Liver (tissue), 9 donors: Measurements from ENCODE around the gene RCSD1. TPM values are rescaled to one million over a fixed set of nuclear protein-coding genes. Genes with fewer than 3 reads are reported as not detected.

Experiments used
- DNase-seq: peaks from one replicate; pipeline ENCODE4 v3.0.0-alpha.2; 2017; ENCODE audit warnings: low spot score
- H3K27ac ChIP-seq, 2 donors: one replicate each; pipeline ENCODE4 v1.7.0; 2013; ENCODE audit warnings: inconsistent platforms in 2 of 2, low read length in 2 of 2, control low read depth in 1 of 2, low read depth in 1 of 2, mild to moderate bottlenecking in 1 of 2
- H3K27me3 ChIP-seq, 4 donors: one replicate each; pipeline versions ENCODE4 v1.6.1 to v1.7.0; 2013; ENCODE audit warnings: low read length in 3 of 4, inconsistent platforms in 1 of 4, mild to moderate bottlenecking in 1 of 4, moderate library complexity in 1 of 4; ENCODE audit not compliant: control insufficient read depth in 4 of 4, insufficient read depth in 4 of 4
- H3K36me3 ChIP-seq, 4 donors: one replicate each; pipeline versions ENCODE4 v1.6.1 to v1.7.0; 2013; ENCODE audit warnings: low read length in 3 of 4, mild to moderate bottlenecking in 3 of 4, low read depth in 1 of 4, moderate library complexity in 1 of 4; ENCODE audit not compliant: control insufficient read depth in 4 of 4, insufficient read depth in 3 of 4
- H3K4me1 ChIP-seq, 4 donors: one replicate each; pipeline versions ENCODE4 v1.6.1 to v1.7.0; 2013; ENCODE audit warnings: low read length in 3 of 4, mild to moderate bottlenecking in 3 of 4, moderate library complexity in 1 of 4; ENCODE audit not compliant: control insufficient read depth in 4 of 4, insufficient read depth in 4 of 4
- H3K4me3 ChIP-seq, 3 donors: one replicate each; pipeline versions ENCODE4 v1.6.1 to v1.7.0; 2013; ENCODE audit warnings: low read length in 3 of 3, control low read depth in 1 of 3, low read depth in 1 of 3, mild to moderate bottlenecking in 1 of 3
- H3K9ac ChIP-seq, 2 donors: one replicate each; pipeline ENCODE4 v1.7.0; 2013; ENCODE audit warnings: low read length in 2 of 2, mild to moderate bottlenecking in 2 of 2, moderate library complexity in 2 of 2, control low read depth in 1 of 2, low read depth in 1 of 2
- H3K9me3 ChIP-seq, 4 donors: one replicate each; pipeline versions ENCODE4 v1.6.1 to v1.7.0; 2013; ENCODE audit warnings: low read length in 3 of 4; ENCODE audit not compliant: control insufficient read depth in 4 of 4
- ATF3 ChIP-seq: IDR thresholded peaks from 2 replicates; pipeline ENCODE4 v1.6.1; 2016; ENCODE audit warnings: antibody characterized with exemption
- CTCF ChIP-seq: fragments of 150-350 bp; IDR thresholded peaks from 2 replicates; pipeline ENCODE4 v1.5.1; 2017; ENCODE audit warnings: improper control_type of control experiment, low read depth, low read length; ENCODE audit not compliant: missing input control
- EGR1 ChIP-seq, 2 donors: IDR thresholded peaks; 2 replicates each; pipeline ENCODE4 v1.6.1; 2016 to 2018; ENCODE audit warnings: antibody characterized with exemption in 2 of 2, low read depth in 2 of 2
- FOXA2 ChIP-seq: IDR thresholded peaks from 2 replicates; pipeline ENCODE4 v1.6.1; 2016; ENCODE audit warnings: antibody characterized with exemption
- HNF4A ChIP-seq, 2 donors: conservative IDR thresholded peaks; 2 replicates each; pipeline ENCODE4 v1.6.1; 2016; ENCODE audit warnings: antibody characterized with exemption in 2 of 2, mild to moderate bottlenecking in 2 of 2
- HNF4G ChIP-seq: IDR thresholded peaks from 2 replicates; pipeline ENCODE4 v1.6.1; 2016; ENCODE audit warnings: antibody characterized with exemption
- JUND ChIP-seq, 2 donors: IDR thresholded peaks; 2 replicates each; pipeline ENCODE4 v1.6.1; 2016; ENCODE audit warnings: antibody characterized with exemption in 2 of 2
- MAX ChIP-seq: IDR thresholded peaks from 2 replicates; pipeline ENCODE4 v1.6.1; 2016; ENCODE audit warnings: antibody characterized with exemption
- RAD21 ChIP-seq, 2 donors: IDR thresholded peaks; 2 replicates each; pipeline ENCODE4 v1.6.1; 2016; ENCODE audit warnings: antibody characterized with exemption in 2 of 2, mild to moderate bottlenecking in 2 of 2
- REST ChIP-seq: IDR thresholded peaks from 2 replicates; pipeline ENCODE4 v1.6.1; 2016; ENCODE audit warnings: antibody characterized with exemption, mild to moderate bottlenecking
- TAF1 ChIP-seq: conservative IDR thresholded peaks from 2 replicates; pipeline ENCODE4 v1.6.1; 2016; ENCODE audit warnings: antibody characterized with exemption, mild to moderate bottlenecking
- YY1 ChIP-seq: IDR thresholded peaks from 2 replicates; pipeline ENCODE4 v1.6.1; 2016; ENCODE audit warnings: antibody characterized with exemption, mild to moderate bottlenecking
- ZBTB33 ChIP-seq: IDR thresholded peaks from 2 replicates; pipeline ENCODE4 v1.6.1; 2016; ENCODE audit warnings: antibody characterized with exemption
- WGBS: extraction: QIAGEN DNeasy Blood & Tissue Kit; methylation state at CpG from one replicate; pipeline ENCODE4 v1.1.7; 2013; 5-methylcytosine and 5-hydroxymethylcytosine counted together
- polyA plus RNA-seq, 2 donors: library from polyadenylated mRNA; stranded (reverse) in 1 of 2; unstranded in 1 of 2; fragments of 200-250 nt in 1 of 2; fragments of >200 nt in 1 of 2; fragmentation: Nextera tagmentation in 1 of 2; extraction: Ambion mirVana in 1 of 2; gene quantifications; one replicate each; pipeline versions ENCODE4 v1.2.1 to v1.2.3, GENCODE V29; 2013 to 2015
- total RNA-seq, 2 donors: library from RNA; depleted of rRNA; stranded (reverse); fragments of >200 nt; gene quantifications; one replicate each; pipeline ENCODE4 v1.2.3, GENCODE V29; 2014
- donor health status: healthy.
- donor health status: healthy.
- donor health status: healthy.
- donor health status: healthy.
- donor health status: healthy.

RCSD1 gene
- total and polyA plus RNA-seq, 4 donors = 3.1 to 15.0 (median 6.0) TPM

GRCh38 chr1:167648978-167649744, 19.1 kb downstream of the RCSD1 start (continued):
- TF ChIP-seq ATF3 (no peak), RAD21 (IDR thresholded peaks at IDR 0.05) (no peak), YY1 (no peak), HNF4G (no peak), HNF4A (conservative IDR thresholded peaks at IDR 0.05) (no peak), CTCF (no peak)

GRCh38 chr1:167650269-167651160, 20.5 kb downstream of the RCSD1 start:
- Histone ChIP-seq H3K4me1 (peaks cover 0 to 5% (median 3%) of the 10 kb centered on the region in 4 donors), H3K27ac (no peak overlapping the region), H3K27me3 (no peaks in the 10 kb centered on the region), H3K4me3 (no peak overlapping the region), H3K36me3 (no peaks in the 10 kb centered on the region), H3K9ac (no peak overlapping the region), H3K9me3 (no peaks in the 10 kb centered on the region)
- TF ChIP-seq RAD21 (IDR thresholded peaks at IDR 0.05) (no peak), ZBTB33 (no peak), FOXA2 (no peak), CTCF (no peak), EGR1 (IDR thresholded peaks at IDR 0.05; ENCODE audit: low read depth in 2 of 2) (no peak), MAX (no peak), HNF4G (no peak), JUND (IDR thresholded peaks at IDR 0.05) (no peak), REST (no peak), HNF4A (conservative IDR thresholded peaks at IDR 0.05) (no peak), TAF1 (no peak)
- WGBS = 81% methylated on average over 16 of the region's 16 CpGs
- no peak for DNase-seq
